ENCODE results near the gene ADAMTS19. TPM values are rescaled to one million over a fixed set of nuclear protein-coding genes. Genes with fewer than 3 reads are reported as not detected.

Gene ADAMTS19
- total and polyA plus RNA-seq, 9 of the 15 experiments (the other 6 are each of a cell fraction or from before 2014, with no cell fraction given) = not detected

DNA sequence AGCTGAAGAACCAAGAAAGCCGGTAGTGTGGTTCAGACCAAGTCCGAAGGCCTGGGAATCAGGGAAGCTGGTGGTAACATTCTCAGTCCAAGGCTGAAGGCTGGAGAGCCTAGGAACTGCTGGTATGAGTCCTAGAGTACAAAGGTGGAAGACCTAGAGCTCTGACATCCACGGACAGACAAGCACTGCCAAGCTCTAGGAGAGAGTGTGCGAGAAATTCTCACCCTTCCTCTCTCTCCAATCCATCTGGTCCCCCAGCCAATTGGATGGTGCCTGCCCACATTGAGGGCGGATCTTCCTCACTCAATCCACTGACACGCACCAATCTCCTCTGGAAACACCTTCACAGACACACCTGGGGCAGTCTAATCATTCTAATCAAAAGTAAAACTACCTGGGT is 19.7 kb upstream of the ADAMTS19 start:
- intact Hi-C loops (cut with micrococcal nuclease) (no loop called here), in situ Hi-C loops (cut with MboI) (no loop called here)
- no peaks in the 10 kb centered on the region for H4K20me1 ChIP-seq (replicated peaks; ENCODE audit: control insufficient read depth, insufficient read depth, low read length)
- no peaks in the 10 kb centered on the region for H3K9me1 ChIP-seq (ENCODE audit: control insufficient read depth, insufficient read depth, low read length)
- FAIRE-seq = no peak
- no peak overlapping the region for H3K27ac ChIP-seq (ENCODE audit: extremely low read depth, low read depth, low read length)
- no TSS peak for BruUV-seq (replicated peaks)
- H3K27me3 ChIP-seq (ENCODE audit: control insufficient read depth in 2 of 2, insufficient read depth in 2 of 2, low read length in 2 of 2) = no peaks in the 10 kb centered on the region
- no peak overlapping the region for H3K4me3 ChIP-seq
- no peak overlapping the region for H3K4me2 ChIP-seq (ENCODE audit: insufficient read depth, low read length)
- H3K9ac ChIP-seq (ENCODE audit: insufficient read depth in 1 of 2, low read depth in 2 of 2, low read length in 2 of 2) = no peak overlapping the region
- ATAC-seq = no peak
- no peaks in the 10 kb centered on the region for H3K4me1 ChIP-seq (replicated peaks in 1 of 2; ENCODE audit: control insufficient read depth in 2 of 2, insufficient read depth in 2 of 2, low read length in 2 of 2)
- 3% methylated on average over 6 of the region's 6 CpGs for WGBS (ENCODE audit: insufficient coverage, low coverage, missing lambda C conversion rate)
- TF ChIP-seq, protein P1, sequence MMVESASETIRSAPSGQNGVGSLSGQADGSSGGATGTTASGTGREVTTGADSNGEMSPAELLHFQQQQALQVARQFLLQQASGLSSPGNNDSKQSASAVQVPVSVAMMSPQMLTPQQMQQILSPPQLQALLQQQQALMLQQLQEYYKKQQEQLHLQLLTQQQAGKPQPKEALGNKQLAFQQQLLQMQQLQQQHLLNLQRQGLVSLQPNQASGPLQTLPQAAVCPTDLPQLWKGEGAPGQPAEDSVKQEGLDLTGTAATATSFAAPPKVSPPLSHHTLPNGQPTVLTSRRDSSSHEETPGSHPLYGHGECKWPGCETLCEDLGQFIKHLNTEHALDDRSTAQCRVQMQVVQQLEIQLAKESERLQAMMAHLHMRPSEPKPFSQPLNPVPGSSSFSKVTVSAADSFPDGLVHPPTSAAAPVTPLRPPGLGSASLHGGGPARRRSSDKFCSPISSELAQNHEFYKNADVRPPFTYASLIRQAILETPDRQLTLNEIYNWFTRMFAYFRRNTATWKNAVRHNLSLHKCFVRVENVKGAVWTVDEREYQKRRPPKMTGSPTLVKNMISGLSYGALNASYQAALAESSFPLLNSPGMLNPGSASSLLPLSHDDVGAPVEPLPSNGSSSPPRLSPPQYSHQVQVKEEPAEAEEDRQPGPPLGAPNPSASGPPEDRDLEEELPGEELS (CRISPR knock-in tag; IDR thresholded peaks at IDR 0.05; ENCODE audit: borderline replicate concordance) = no peak
- TF ChIP-seq SMARCA4 (IDR thresholded peaks at IDR 0.05) (no peak), CHD2 (IDR thresholded peaks at IDR 0.05; ENCODE audit: low read depth, low read length) (no peak), SOX6 (IDR thresholded peaks at IDR 0.05) (no peak)
- ChIA-PET CTCF (ENCODE audit: low intra/inter-chr PET ratio) (no interaction called here), POLR2A (interaction anchor here (0.7 kb wide), 1 partner anchor 123 kb away, joined by 3 read pairs; no protein-coding TSS in a partner anchor)
- H3K9me3 ChIP-seq (replicated peaks; ENCODE audit: control insufficient read depth, insufficient read depth, low read depth, low read length) = no peaks in the 10 kb centered on the region; the same call in 1 of the 2 replicates
- no peak overlapping the region for H2AFZ ChIP-seq (ENCODE audit: low read depth, low read length)
- H3K36me3 ChIP-seq (ENCODE audit: control insufficient read depth, insufficient read depth, low read length) = no peaks in the 10 kb centered on the region
- no peak for DNase-seq (ENCODE audit: extremely low read depth in 1 of 4, low spot score in 3 of 4)
- H3K79me2 ChIP-seq (ENCODE audit: control insufficient read depth, insufficient read depth, low read length) = no peaks in the 10 kb centered on the region

- intact Hi-C loops (cut with micrococcal nuclease) = no loop called here
- no peaks in the 10 kb centered on the region for H3K4me1 ChIP-seq (replicated peaks in 1 of 2; ENCODE audit: control insufficient read depth in 2 of 2, insufficient read depth in 2 of 2, low read length in 2 of 2)
- 0% methylated on average over 1 of the region's 1 CpG for WGBS (ENCODE audit: insufficient coverage, low coverage, missing lambda C conversion rate)
Observed at GRCh38 chr5:129441096-129441495, 19.0 kb upstream of the ADAMTS19 start.

More at GRCh38 chr5:129441096-129441495, 19.0 kb upstream of the ADAMTS19 start:
- Histone ChIP-seq H3K9me1 (ENCODE audit: control insufficient read depth, insufficient read depth, low read length) (no peaks in the 10 kb centered on the region), H3K9me3 (replicated peaks; ENCODE audit: control insufficient read depth, insufficient read depth, low read depth, low read length) (no peaks in the 10 kb centered on the region; the same call in 1 of the 2 replicates), H3K4me3 (no peak overlapping the region), H3K4me2 (ENCODE audit: insufficient read depth, low read length) (no peak overlapping the region), H4K20me1 (replicated peaks; ENCODE audit: control insufficient read depth, insufficient read depth, low read length) (no peaks in the 10 kb centered on the region), H3K79me2 (ENCODE audit: control insufficient read depth, insufficient read depth, low read length) (no peaks in the 10 kb centered on the region), H2AFZ (ENCODE audit: low read depth, low read length) (no peak overlapping the region), H3K27ac (ENCODE audit: extremely low read depth, low read depth, low read length) (no peak overlapping the region), H3K9ac (ENCODE audit: insufficient read depth in 1 of 2, low read depth in 2 of 2, low read length in 2 of 2) (no peak overlapping the region), H3K27me3 (ENCODE audit: control insufficient read depth in 2 of 2, insufficient read depth in 2 of 2, low read length in 2 of 2) (no peaks in the 10 kb centered on the region), H3K36me3 (ENCODE audit: control insufficient read depth, insufficient read depth, low read length) (no peaks in the 10 kb centered on the region)
- ChIA-PET POLR2A (no interaction called here), CTCF (ENCODE audit: low intra/inter-chr PET ratio) (no interaction called here)
- FAIRE-seq (no peak), DNase-seq (ENCODE audit: extremely low read depth in 1 of 4, low spot score in 3 of 4) (no peak), ATAC-seq (no peak)
- BruUV-seq (replicated peaks) = no TSS peak
- in situ Hi-C loops (cut with MboI) = no loop called here
- TF ChIP-seq ZNF740 (CRISPR knock-in tag; IDR thresholded peaks at IDR 0.05) = no peak
- no peak for TF ChIP-seq ZNF740 (tag; IDR thresholded peaks at IDR 0.05)
- no peak for TF ChIP-seq CREBBP (IDR thresholded peaks at IDR 0.05; ENCODE audit: low read depth, low read length)
- no peak for TF ChIP-seq RBM17 (IDR thresholded peaks at IDR 0.05; ENCODE audit: borderline replicate concordance, low read depth, low read length)
- no peak for TF ChIP-seq DNMT1 (IDR thresholded peaks at IDR 0.05)

Measured in K562 (cell line).